ENCODE results near the gene PSTPIP2. TPM values are rescaled to one million over a fixed set of nuclear protein-coding genes. Genes with fewer than 3 reads are reported as not detected.

The PSTPIP2 gene
- total and polyA plus RNA-seq, 2 donors (not counting 3 experiments of a cell fraction or from before 2014, with no cell fraction given) = 1.6 to 4.9 TPM

DNA sequence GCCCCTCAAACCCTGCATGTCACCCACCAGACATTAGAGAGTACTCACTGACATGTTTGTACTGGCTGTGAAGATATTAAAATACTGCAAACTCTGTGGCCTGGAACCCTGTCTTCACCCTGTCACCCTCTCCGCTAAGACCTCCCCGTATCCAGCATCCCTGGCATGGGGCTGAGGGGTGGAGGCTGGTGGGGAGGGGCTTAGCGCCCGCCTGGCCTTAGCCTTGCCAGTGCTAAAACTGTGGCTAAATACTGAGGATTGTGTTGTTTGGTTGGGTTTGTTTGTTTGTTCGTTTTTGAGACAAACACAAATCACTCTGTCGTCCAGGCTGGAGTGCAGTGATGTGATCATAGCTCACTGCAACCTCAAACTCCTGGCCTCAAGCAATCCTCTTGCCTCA lies 1.8 kb downstream of the PSTPIP2 start:
- TF ChIP-seq FOS (IDR thresholded peaks at IDR 0.05; ENCODE audit: borderline replicate concordance, insufficient read depth, low read length) (no peak), MYC (IDR thresholded peaks at IDR 0.05; ENCODE audit: low read depth, low read length) (no peak), EZH2 (IDR thresholded peaks at IDR 0.05; ENCODE audit: borderline replicate concordance, low read depth, low read length, severe bottlenecking) (no peak), GATA2 (IDR thresholded peaks at IDR 0.05; ENCODE audit: insufficient read depth, insufficient read length, low read depth, low read length) (no peak), POLR2AphosphoS5 (IDR thresholded peaks at IDR 0.05; ENCODE audit: insufficient read depth, low read depth, low read length) (no peak), JUN (IDR thresholded peaks at IDR 0.05; ENCODE audit: borderline replicate concordance, insufficient read depth, insufficient read length, low read depth) (no peak), POLR2A (IDR thresholded peaks at IDR 0.05; ENCODE audit: low read depth, low read length) (no peak)
- TF ChIP-seq, protein P1, sequence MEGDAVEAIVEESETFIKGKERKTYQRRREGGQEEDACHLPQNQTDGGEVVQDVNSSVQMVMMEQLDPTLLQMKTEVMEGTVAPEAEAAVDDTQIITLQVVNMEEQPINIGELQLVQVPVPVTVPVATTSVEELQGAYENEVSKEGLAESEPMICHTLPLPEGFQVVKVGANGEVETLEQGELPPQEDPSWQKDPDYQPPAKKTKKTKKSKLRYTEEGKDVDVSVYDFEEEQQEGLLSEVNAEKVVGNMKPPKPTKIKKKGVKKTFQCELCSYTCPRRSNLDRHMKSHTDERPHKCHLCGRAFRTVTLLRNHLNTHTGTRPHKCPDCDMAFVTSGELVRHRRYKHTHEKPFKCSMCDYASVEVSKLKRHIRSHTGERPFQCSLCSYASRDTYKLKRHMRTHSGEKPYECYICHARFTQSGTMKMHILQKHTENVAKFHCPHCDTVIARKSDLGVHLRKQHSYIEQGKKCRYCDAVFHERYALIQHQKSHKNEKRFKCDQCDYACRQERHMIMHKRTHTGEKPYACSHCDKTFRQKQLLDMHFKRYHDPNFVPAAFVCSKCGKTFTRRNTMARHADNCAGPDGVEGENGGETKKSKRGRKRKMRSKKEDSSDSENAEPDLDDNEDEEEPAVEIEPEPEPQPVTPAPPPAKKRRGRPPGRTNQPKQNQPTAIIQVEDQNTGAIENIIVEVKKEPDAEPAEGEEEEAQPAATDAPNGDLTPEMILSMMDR (IDR thresholded peaks at IDR 0.05; ENCODE audit: extremely low read depth in 1 of 2, insufficient read depth in 1 of 2, low read depth in 1 of 2, low read length in 2 of 2) = no peak
- TF ChIP-seq, protein P2, sequence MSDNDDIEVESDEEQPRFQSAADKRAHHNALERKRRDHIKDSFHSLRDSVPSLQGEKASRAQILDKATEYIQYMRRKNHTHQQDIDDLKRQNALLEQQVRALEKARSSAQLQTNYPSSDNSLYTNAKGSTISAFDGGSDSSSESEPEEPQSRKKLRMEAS (IDR thresholded peaks at IDR 0.05; ENCODE audit: insufficient read depth, insufficient read length) = no peak
- Histone ChIP-seq H4K20me1 (replicated peaks; ENCODE audit: control insufficient read depth, extremely low read depth, insufficient read depth, low read length) (no peaks in the 10 kb centered on the region), H2AFZ (ENCODE audit: low read depth, low read length) (no peak overlapping the region), H3K36me3 (ENCODE audit: control insufficient read depth in 2 of 2, extremely low read depth in 1 of 2, insufficient read depth in 2 of 2, low read length in 2 of 2) (no peaks in the 10 kb centered on the region), H3K27me3 (ENCODE audit: control insufficient read depth in 2 of 2, insufficient read depth in 2 of 2, low read length in 2 of 2) (no peaks in the 10 kb centered on the region), H3K9ac (replicated peaks; ENCODE audit: extremely low read depth, insufficient read depth, low read length) (no peak overlapping the region), H3K4me1 (ENCODE audit: control insufficient read depth, extremely low read depth, insufficient read depth, low read length) (peaks cover 9% of the 10 kb centered on the region), H3K9me1 (replicated peaks; ENCODE audit: control insufficient read depth, extremely low read depth, insufficient read depth, low read length) (no peaks in the 10 kb centered on the region), H3K4me2 (ENCODE audit: insufficient read depth, low read length) (no peak overlapping the region), H3K4me3 (replicated peaks in 1 of 3; ENCODE audit: insufficient read depth in 1 of 3, low read depth in 1 of 3, low read length in 3 of 3) (no peak overlapping the region), H3K79me2 (ENCODE audit: control insufficient read depth, insufficient read depth, low read length) (no peaks in the 10 kb centered on the region), H3K27ac (ENCODE audit: insufficient read depth, low read depth, low read length) (no peak overlapping the region), H3K9me3 (replicated peaks; ENCODE audit: control insufficient read depth, insufficient read depth, low read length) (no peaks in the 10 kb centered on the region)
- DNase-seq (ENCODE audit: low read depth, low spot score) (no peak), FAIRE-seq (no peak)
- ChIA-PET POLR2A (no interaction called here), CTCF (interaction anchor here (1.0 to 1.6 kb wide), 2 partner anchors 9 to 190 kb away, joined by 4 to 7 read pairs; no protein-coding TSS in a partner anchor)
- dilution Hi-C loops (cut with MboI; ENCODE audit: extremely low pct_ligation_motif_present, low sequenced_read_pairs) (no loop called here), intact Hi-C loops (cut with micrococcal nuclease) (loop anchor here (5.0 kb wide), 1 partner anchor 148 kb away; no protein-coding TSS in a partner anchor)
- BruUV-seq (replicated peaks) = no TSS peak

Data from endothelial cell of umbilical vein (primary cell).